Kasumi-1 (cell line): Measurements from ENCODE around the gene ZNF215.
"Not testable (repeated sequence)": the region's sequence is repeated elsewhere in the genome, so short reads cannot be mapped to it uniquely, and the experiment has no call there.

Source experiments
- DNase-seq, 2 experiments: peaks; one replicate each; lab custom pipeline; 2025; lab: John Stamatoyannopoulos, UW

The ZNF215 gene

GRCh38 chr11:6926208-6927029 is at the start of gene ZNF215:
Gene ZNF215, plus strand, starts transcription at chr11:6926426. Its CDS starts 5,847 bp downstream, at chr11:6932273.
- DNase-seq: no peak

GRCh38 chr11:6876914-6877313 is 49.3 kb upstream of the ZNF215 start:
- no peak for DNase-seq

- DNase-seq: no peak
These were observed 43.5 kb upstream of the ZNF215 start for GRCh38 chr11:6882751-6883150.

- DNase-seq: not testable (repeated sequence)
These were observed 38.5 kb upstream of the ZNF215 start for GRCh38 chr11:6887711-6888110.

- no peak for DNase-seq
These were observed 37.4 kb upstream of the ZNF215 start for GRCh38 chr11:6888830-6889229.

GRCh38 chr11:6889835-6890234 is 36.4 kb upstream of the ZNF215 start:
- no peak for DNase-seq

- no peak for DNase-seq
These were observed 33.8 kb upstream of the ZNF215 start, which contains the start of gene OR2D2 for GRCh38 chr11:6892400-6892799. Gene OR2D2, minus strand, starts transcription at chr11:6892500. Its CDS starts 0 bp downstream, at chr11:6892500.

GRCh38 chr11:6894097-6894496 is 32.1 kb upstream of the ZNF215 start:
- no peak for DNase-seq

GRCh38 chr11:6895010-6895409 is 31.2 kb upstream of the ZNF215 start:
- DNase-seq: no peak

- DNase-seq: no peak
These were observed 27.3 kb upstream of the ZNF215 start for GRCh38 chr11:6898911-6899310.

- DNase-seq: no peak
These were observed 25.8 kb upstream of the ZNF215 start for GRCh38 chr11:6900327-6900999.

- not testable (repeated sequence) for DNase-seq
These were observed 21.4 kb upstream of the ZNF215 start for GRCh38 chr11:6904804-6905203.

- no peak for DNase-seq
These were observed 14.8 kb upstream of the ZNF215 start for GRCh38 chr11:6911378-6911777.

GRCh38 chr11:6911948-6912347 is 14.3 kb upstream of the ZNF215 start:
- DNase-seq: no peak

GRCh38 chr11:6919698-6920097 is 6.5 kb upstream of the ZNF215 start:
- DNase-seq: no peak

- DNase-seq: no peak
These were observed 5.5 kb upstream of the ZNF215 start, which contains the start of gene OR2D3 for GRCh38 chr11:6920702-6921101. Gene OR2D3, plus strand, starts transcription at chr11:6921002. Its CDS starts 0 bp downstream, at chr11:6921002.

- DNase-seq: no peak
These were observed 1.1 kb upstream of the ZNF215 start for GRCh38 chr11:6925007-6925577.

- DNase-seq: no peak
These were observed 504 bp upstream of the ZNF215 start for GRCh38 chr11:6925636-6926207.

GRCh38 chr11:6927030-6927617 is 898 bp downstream of the ZNF215 start:
- DNase-seq: no peak

- DNase-seq: no peak
These were observed 2.7 kb downstream of the ZNF215 start for GRCh38 chr11:6928916-6929315.

GRCh38 chr11:6931146-6931713 is 5.0 kb downstream of the ZNF215 start:
- no peak for DNase-seq

GRCh38 chr11:6932145-6932544 is 5.9 kb downstream of the ZNF215 start:
- DNase-seq: no peak
